Peyer's patch (tissue), 4 donors: Measurements from ENCODE around the gene EN2. TPM values are rescaled to one million over a fixed set of nuclear protein-coding genes. Genes with fewer than 3 reads are reported as not detected.

ENCODE experiments used
- DNase-seq, 3 donors: peaks; one replicate each; pipeline ENCODE4 v3.0.0-alpha.2; 2017 to 2019
- H3K27ac ChIP-seq, 4 donors: fragments of 200-600 bp; sonication (generic); one replicate each; pipeline ENCODE4 v1.5.1; 2016 to 2019
- H3K27me3 ChIP-seq, 2 donors: fragments of 200-600 bp; sonication (generic); one replicate each; pipeline ENCODE4 v1.5.1; 2019
- H3K36me3 ChIP-seq, 3 donors: fragments of 200-600 bp; sonication (generic); one replicate each; pipeline ENCODE4 v1.5.1; 2016 to 2019
- H3K4me1 ChIP-seq, 4 donors: fragments of 200-600 bp; sonication (generic); one replicate each; pipeline ENCODE4 v1.5.1; 2016 to 2019
- H3K4me3 ChIP-seq, 4 donors: fragments of 200-600 bp; sonication (generic); 1 replicate in 3 of 4; 2 replicates in 1 of 4; pipeline ENCODE4 v1.5.1; 2016 to 2019; ENCODE audit warnings: mild to moderate bottlenecking in 1 of 4
- H3K9me3 ChIP-seq, 4 donors: fragments of 200-600 bp; sonication (generic); one replicate each; pipeline ENCODE4 v1.5.1; 2016 to 2019; ENCODE audit warnings: mild to moderate bottlenecking in 1 of 4
- CTCF ChIP-seq, 6 experiments: fragments of 450-650 bp in 4 of 6; fragments of 200-600 bp in 2 of 6; sonication (generic) in 1 of 6; IDR thresholded peaks; one replicate each; pipeline ENCODE4 v1.5.1; 2017 to 2019; ENCODE audit warnings: antibody characterized with exemption in 6 of 6, mild to moderate bottlenecking in 3 of 6, moderate library complexity in 1 of 6
- POLR2A ChIP-seq, 2 donors: fragments of 450-650 bp; IDR thresholded peaks; one replicate each; pipeline ENCODE4 v1.5.1; 2017; ENCODE audit warnings: antibody characterized with exemption in 2 of 2, mild to moderate bottlenecking in 2 of 2, moderate library complexity in 2 of 2
- total RNA-seq, 4 donors: library from RNA; depleted of rRNA; stranded (reverse); fragments of >200 nt; gene quantifications; one replicate each; pipeline ENCODE4 v1.1.0, GENCODE V29; 2016

Gene EN2
- total RNA-seq, 4 donors from 2014 or later: not detected

GRCh38 chr7:155486783-155487508 lies 29.0 kb downstream of the EN2 start:
- H3K27me3 ChIP-seq: no peaks in the 10 kb centered on the region

GRCh38 chr7:155487509-155488482 lies 29.9 kb downstream of the EN2 start:
- Histone ChIP-seq H3K9me3 (no peaks in the 10 kb centered on the region), H3K27me3 (no peaks in the 10 kb centered on the region), H3K36me3 (no peaks in the 10 kb centered on the region), H3K27ac (no peak overlapping the region), H3K4me1 (peaks cover 0 to 12% (median 0%) of the 10 kb centered on the region in 4 donors), H3K4me3 (no peak overlapping the region)
- no peak for DNase-seq
- TF ChIP-seq CTCF (IDR thresholded peaks at IDR 0.05): no peak
- TF ChIP-seq POLR2A (IDR thresholded peaks at IDR 0.05): no peak

More at GRCh38 chr7:155486783-155487508, 29.0 kb downstream of the EN2 start:
- no peak for TF ChIP-seq CTCF (IDR thresholded peaks at IDR 0.05)
- TF ChIP-seq POLR2A (IDR thresholded peaks at IDR 0.05): no peak
- Histone ChIP-seq H3K9me3 (no peaks in the 10 kb centered on the region), H3K4me3 (no peak overlapping the region), H3K36me3 (no peaks in the 10 kb centered on the region), H3K27ac (no peak overlapping the region), H3K4me1 (peaks cover 0 to 12% (median 0%) of the 10 kb centered on the region in 4 donors)
- DNase-seq: no peak

GRCh38 chr7:155488483-155489127 lies 30.7 kb downstream of the EN2 start:
- TF ChIP-seq POLR2A (IDR thresholded peaks at IDR 0.05) (no peak), CTCF (IDR thresholded peaks at IDR 0.05) (no peak)

GRCh38 chr7:155489158-155489840 lies 31.4 kb downstream of the EN2 start:
- H3K27ac ChIP-seq: no peak overlapping the region
- TF ChIP-seq CTCF (IDR thresholded peaks at IDR 0.05): no peak
- TF ChIP-seq POLR2A (IDR thresholded peaks at IDR 0.05): no peak
- H3K36me3 ChIP-seq: no peaks in the 10 kb centered on the region
- H3K9me3 ChIP-seq: no peaks in the 10 kb centered on the region
- no peaks in the 10 kb centered on the region for H3K27me3 ChIP-seq
- H3K4me1 ChIP-seq: peaks cover 0 to 12% (median 0%) of the 10 kb centered on the region in 4 donors
- H3K4me3 ChIP-seq: no peak overlapping the region
- DNase-seq: no peak

More at GRCh38 chr7:155488483-155489127, 30.7 kb downstream of the EN2 start:
- no peaks in the 10 kb centered on the region for H3K9me3 ChIP-seq
- no peak overlapping the region for H3K27ac ChIP-seq
- DNase-seq: no peak
- H3K4me3 ChIP-seq: no peak overlapping the region
- H3K36me3 ChIP-seq: no peaks in the 10 kb centered on the region
- peaks cover 0 to 12% (median 0%) of the 10 kb centered on the region in 4 donors for H3K4me1 ChIP-seq
- H3K27me3 ChIP-seq: no peaks in the 10 kb centered on the region
